ENCODE data around the gene TCIRG1.
A peak's percentile ranks its signal among the peaks of the same experiment; 100 is the strongest.

TCIRG1 gene

GRCh38 chr11:68077617-68078582 is 39.1 kb downstream of the TCIRG1 start:
- TF ChIP-seq POLR2A (IDR thresholded peaks at IDR 0.05; ENCODE audit: extremely low read depth, insufficient read length): no peak
- no peak for TF ChIP-seq MYC (IDR thresholded peaks at IDR 0.05; ENCODE audit: low read depth, low read length)
- no peak for TF ChIP-seq CTCF (IDR thresholded peaks at IDR 0.05; ENCODE audit: low read depth, low read length)
- TF ChIP-seq, protein P1, sequence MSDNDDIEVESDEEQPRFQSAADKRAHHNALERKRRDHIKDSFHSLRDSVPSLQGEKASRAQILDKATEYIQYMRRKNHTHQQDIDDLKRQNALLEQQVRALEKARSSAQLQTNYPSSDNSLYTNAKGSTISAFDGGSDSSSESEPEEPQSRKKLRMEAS (IDR thresholded peaks at IDR 0.05; ENCODE audit: low read depth, low read length): no peak
- peak; percentile 17 for DNase-seq (ENCODE audit: low read depth)
- no peak overlapping the region for H3K4me3 ChIP-seq (ENCODE audit: low read depth, low read length)

- TF ChIP-seq, protein P1 (IDR thresholded peaks at IDR 0.05; ENCODE audit: low read depth, low read length): no peak
- no peak for TF ChIP-seq POLR2A (IDR thresholded peaks at IDR 0.05; ENCODE audit: extremely low read depth, insufficient read length)
- no peak for TF ChIP-seq MYC (IDR thresholded peaks at IDR 0.05; ENCODE audit: low read depth, low read length)
- no peak for TF ChIP-seq CTCF (IDR thresholded peaks at IDR 0.05; ENCODE audit: low read depth, low read length)
- H3K4me3 ChIP-seq (ENCODE audit: low read depth, low read length): no peak overlapping the region
- DNase-seq (ENCODE audit: low read depth): no peak
Measured at GRCh38 chr11:68080860-68081259, 42.0 kb downstream of the TCIRG1 start.

DNA sequence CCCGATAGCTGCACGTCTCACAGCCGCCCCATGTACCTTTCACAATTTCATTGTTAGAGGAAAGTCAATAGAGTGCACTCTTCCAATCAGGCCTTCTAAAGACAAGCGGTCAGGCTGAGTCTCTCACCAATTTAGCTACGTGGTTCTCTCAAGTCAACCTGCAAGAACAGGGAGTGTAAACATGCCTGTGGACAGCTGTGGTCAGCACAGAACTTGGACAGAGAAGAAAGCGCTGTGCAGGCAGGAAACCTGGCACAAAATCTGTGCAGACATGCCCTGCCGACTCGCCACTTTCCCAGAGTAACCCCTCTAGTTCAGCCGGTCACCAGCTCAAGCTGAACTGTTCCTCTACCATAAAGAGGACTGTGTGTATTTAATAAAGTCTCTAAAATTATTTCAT is 42.9 kb downstream of the TCIRG1 start:
- DNase-seq (ENCODE audit: low read depth): no peak
- TF ChIP-seq, protein P1 (IDR thresholded peaks at IDR 0.05; ENCODE audit: low read depth, low read length): no peak
- TF ChIP-seq CTCF (IDR thresholded peaks at IDR 0.05; ENCODE audit: low read depth, low read length): no peak
- TF ChIP-seq POLR2A (IDR thresholded peaks at IDR 0.05; ENCODE audit: extremely low read depth, insufficient read length): no peak
- TF ChIP-seq MYC (IDR thresholded peaks at IDR 0.05; ENCODE audit: low read depth, low read length): no peak
- H3K4me3 ChIP-seq (ENCODE audit: low read depth, low read length): no peak overlapping the region

DNA sequence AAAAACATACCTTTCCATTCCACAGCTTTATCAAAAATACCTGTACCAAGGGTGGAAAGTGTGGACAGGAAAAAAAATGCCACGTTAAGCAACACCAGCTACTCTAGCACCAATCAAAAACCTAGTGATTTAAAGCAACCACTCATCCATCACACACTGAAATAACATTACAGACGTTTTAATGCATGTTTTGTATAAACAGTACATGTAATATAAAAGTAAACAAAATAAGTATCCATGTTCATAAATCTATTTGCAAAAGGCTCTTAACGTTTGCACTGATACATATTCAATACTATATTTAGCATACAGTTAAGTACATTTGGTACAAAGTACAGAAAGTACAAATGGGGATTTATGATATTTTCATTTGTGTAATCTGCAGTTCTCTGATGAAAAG is 43.7 kb downstream of the TCIRG1 start:
- no peak overlapping the region for H3K4me3 ChIP-seq (ENCODE audit: low read depth, low read length)
- no peak for DNase-seq (ENCODE audit: low read depth)
- no peak for TF ChIP-seq CTCF (IDR thresholded peaks at IDR 0.05; ENCODE audit: low read depth, low read length)
- no peak for TF ChIP-seq MYC (IDR thresholded peaks at IDR 0.05; ENCODE audit: low read depth, low read length)
- TF ChIP-seq, protein P1 (IDR thresholded peaks at IDR 0.05; ENCODE audit: low read depth, low read length): no peak
- TF ChIP-seq POLR2A (IDR thresholded peaks at IDR 0.05; ENCODE audit: extremely low read depth, insufficient read length): no peak

DNA sequence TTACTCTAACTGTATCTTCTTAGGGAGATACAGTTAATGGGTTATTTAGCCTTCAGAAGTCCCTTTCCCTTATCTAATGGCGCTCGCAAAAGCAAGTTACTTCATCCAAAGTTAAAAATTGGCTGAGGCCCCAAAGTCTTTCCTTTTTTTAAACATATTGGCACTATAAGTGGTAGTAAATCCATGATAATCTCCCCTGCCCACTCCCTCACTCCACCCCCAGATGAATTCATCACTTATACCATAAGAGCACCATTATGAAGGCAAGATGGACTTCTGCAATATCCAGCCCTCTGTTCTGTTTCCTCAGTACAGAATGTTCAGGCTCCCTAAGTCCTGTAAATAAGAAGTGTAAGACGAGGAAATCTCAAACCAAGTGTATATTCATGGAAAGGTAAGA is 44.7 kb downstream of the TCIRG1 start:
- TF ChIP-seq CTCF (IDR thresholded peaks at IDR 0.05; ENCODE audit: low read depth, low read length): no peak
- TF ChIP-seq MYC (IDR thresholded peaks at IDR 0.05; ENCODE audit: low read depth, low read length): no peak
- TF ChIP-seq, protein P1 (IDR thresholded peaks at IDR 0.05; ENCODE audit: low read depth, low read length): no peak
- no peak for TF ChIP-seq POLR2A (IDR thresholded peaks at IDR 0.05; ENCODE audit: extremely low read depth, insufficient read length)
- no peak for DNase-seq (ENCODE audit: low read depth)
- H3K4me3 ChIP-seq (ENCODE audit: low read depth, low read length): no peak overlapping the region
